WTC11 (cell line): ENCODE measurements around the gene PRPH. TPM values are rescaled to one million over a fixed set of nuclear protein-coding genes. Genes with fewer than 3 reads are reported as not detected.
A peak's percentile ranks its signal among the peaks of the same experiment; 100 is the strongest.

ENCODE experiments used
- ATAC-seq: fragments of 200-7000 bp; cut with Tn5 transposase; 2 replicates; pipeline ENCODE4 v1.10.0; 2021; ENCODE audit warnings: mild to moderate bottlenecking, moderate library complexity
- CTCF ChIA-PET: fragments of 300-600 bp; sonication (Branson Sonifier 250); formaldehyde crosslinking; loops from one replicate; lab custom pipeline; 2021; ENCODE audit warnings: antibody characterized with exemption; lab: Charles Lee
- POLR2A ChIA-PET: fragments of 350-600 bp; sonication (Branson Sonifier 250); formaldehyde crosslinking; loops from one replicate; lab custom pipeline; 2021; ENCODE audit warnings: antibody characterized with exemption; lab: Charles Lee
- DNase-seq: peaks from one replicate; pipeline ENCODE4 v3.0.0; 2021; ENCODE audit warnings: low spot score
- H3K27ac Mint-ChIP-seq: 2 replicates; pipeline ENCODE4 v1.8.0; 2021; ENCODE audit warnings: mixed read lengths
- H3K27me3 Mint-ChIP-seq: 2 replicates; pipeline ENCODE4 v1.8.0; 2021; ENCODE audit warnings: low read depth, mild to moderate bottlenecking, moderate library complexity, mixed read lengths
- H3K36me3 Mint-ChIP-seq: 2 replicates; pipeline ENCODE4 v1.8.0; 2021; ENCODE audit warnings: mixed read lengths
- H3K4me1 Mint-ChIP-seq: 2 replicates; pipeline ENCODE4 v1.8.0; 2022; ENCODE audit warnings: mixed read lengths
- H3K4me3 Mint-ChIP-seq: 2 replicates; pipeline ENCODE4 v1.8.0; 2021; ENCODE audit warnings: mild to moderate bottlenecking, moderate library complexity, mixed read lengths
- H3K9me3 Mint-ChIP-seq: 2 replicates; pipeline ENCODE4 v1.8.0; 2021; ENCODE audit warnings: mixed read lengths
- E2F4 ChIP-seq: sonication (generic); formaldehyde crosslinking; IDR thresholded peaks from 2 replicates; pipeline ENCODE4 v1.8.1; 2022; ENCODE audit warnings: low read depth, mild to moderate bottlenecking, moderate library complexity, missing genetic modification reagents, borderline replicate concordance
- EMX1 ChIP-seq: fragments of 250-450 bp; sonication (Bioruptor Pico); IDR thresholded peaks from 2 replicates; pipeline ENCODE4 v1.8.0; 2021; ENCODE audit warnings: mild to moderate bottlenecking
- ERG ChIP-seq: fragments of 250-450 bp; sonication (Bioruptor Pico); IDR thresholded peaks from 2 replicates; pipeline ENCODE4 v1.8.0; 2021; ENCODE audit warnings: mild to moderate bottlenecking
- FOXJ3 ChIP-seq: sonication (generic); formaldehyde crosslinking; IDR thresholded peaks from 2 replicates; pipeline ENCODE4 v1.9.0; 2021; ENCODE audit warnings: missing genetic modification reagents, mild to moderate bottlenecking, borderline replicate concordance
- GABPB1 ChIP-seq: sonication (generic); formaldehyde crosslinking; IDR thresholded peaks from 2 replicates; pipeline ENCODE4 v1.8.1; 2023; ENCODE audit warnings: mild to moderate bottlenecking, missing genetic modification reagents
- GRHL2 ChIP-seq: fragments of 250-450 bp; sonication (Bioruptor Pico); IDR thresholded peaks from 2 replicates; pipeline ENCODE4 v1.8.0; 2022; ENCODE audit warnings: mild to moderate bottlenecking, moderate library complexity; ENCODE audit not compliant: insufficient replicate concordance, severe bottlenecking
- MAX ChIP-seq: sonication (generic); formaldehyde crosslinking; IDR thresholded peaks from 2 replicates; pipeline ENCODE4 v1.8.0; 2022; ENCODE audit warnings: mild to moderate bottlenecking, missing genetic modification reagents
- MYBL2 ChIP-seq: sonication (generic); formaldehyde crosslinking; IDR thresholded peaks from 2 replicates; pipeline ENCODE4 v1.8.1; 2023; ENCODE audit warnings: mild to moderate bottlenecking, moderate library complexity, missing genetic modification reagents
- NR1H2 ChIP-seq: sonication (generic); formaldehyde crosslinking; IDR thresholded peaks from 2 replicates; pipeline ENCODE4 v1.9.0; 2021; ENCODE audit warnings: mild to moderate bottlenecking, moderate library complexity, missing genetic modification reagents
- TEAD4 ChIP-seq: sonication (generic); formaldehyde crosslinking; IDR thresholded peaks from 2 replicates; pipeline ENCODE4 v1.8.0; 2022; ENCODE audit warnings: mild to moderate bottlenecking, missing genetic modification reagents
- ZNF263 ChIP-seq: sonication (generic); formaldehyde crosslinking; IDR thresholded peaks from 2 replicates; pipeline ENCODE4 v1.8.1; 2022; ENCODE audit warnings: low read depth, mild to moderate bottlenecking, moderate library complexity, missing genetic modification reagents
- ZSCAN18 ChIP-seq: fragments of 250-450 bp; sonication (Bioruptor Pico); IDR thresholded peaks from 2 replicates; pipeline ENCODE4 v2.1.2; 2022; ENCODE audit warnings: mild to moderate bottlenecking, moderate library complexity
- total RNA-seq: library from RNA; stranded (reverse); gene quantifications from 3 replicates; pipeline ENCODE4 v1.2.3, GENCODE V29; 2021

The PRPH gene
- total RNA-seq, 1 experiment from 2014 or later: 2.4 TPM

GRCh38 chr12:49274396-49275069 lies 20.4 kb upstream of the PRPH start:
- Mint-ChIP-seq H3K4me1 (peaks cover 3% of the 10 kb centered on the region), H3K27me3 (no peaks in the 10 kb centered on the region), H3K27ac (0 out of 2 replicates have a peak overlapping the region, but pooled peaks have one; percentile 10), H3K4me3 (no peak overlapping the region), H3K36me3 (peaks cover 41% of the 10 kb centered on the region), H3K9me3 (no peaks in the 10 kb centered on the region)
- TF ChIP-seq NR1H2 (CRISPR knock-in tag) (no peak), MAX (CRISPR knock-in tag) (no peak), ERG (CRISPR knock-in tag) (peak; percentile 39; the same call in 1 of the 2 replicates), EMX1 (no peak), GABPB1 (CRISPR knock-in tag) (no peak), TEAD4 (CRISPR knock-in tag) (no peak)
- POLR2A ChIA-PET: interaction anchor here (0.5 to 1.0 kb wide), 3 partner anchors 11 to 50 kb away, joined by 3 to 5 read pairs (median 3); no protein-coding TSS in a partner anchor
- DNase-seq (no peak), ATAC-seq (no peak)
- CTCF ChIA-PET: interaction anchor here (1.1 to 2.0 kb wide), 3 partner anchors 15 to 68 kb away, joined by 3 to 5 read pairs (median 5); no protein-coding TSS in a partner anchor

- POLR2A ChIA-PET: no interaction called here
- no peak for DNase-seq
- ATAC-seq: no peak
These were observed 18.4 kb upstream of the PRPH start for GRCh38 chr12:49276304-49277290.

GRCh38 chr12:49277466-49277865 lies 17.5 kb upstream of the PRPH start:
- TF ChIP-seq GRHL2 (CRISPR knock-in tag) (no peak), MYBL2 (CRISPR knock-in tag) (no peak), E2F4 (CRISPR knock-in tag) (no peak), FOXJ3 (CRISPR knock-in tag) (no peak), ZSCAN18 (no peak)
- no peaks in the 10 kb centered on the region for H3K27me3 Mint-ChIP-seq
- H3K9me3 Mint-ChIP-seq: no peaks in the 10 kb centered on the region
- peaks cover 12% of the 10 kb centered on the region for H3K36me3 Mint-ChIP-seq
- ChIA-PET CTCF (interaction anchor here (0.6 to 2.3 kb wide), 6 partner anchors 11 to 1441 kb away, joined by 3 to 10 read pairs (median 7); no protein-coding TSS in a partner anchor), POLR2A (no interaction called here)
- no peak overlapping the region for H3K4me3 Mint-ChIP-seq
- DNase-seq (no peak), ATAC-seq (no peak)
- no peak overlapping the region for H3K27ac Mint-ChIP-seq
- peaks cover 16% of the 10 kb centered on the region for H3K4me1 Mint-ChIP-seq

More at GRCh38 chr12:49276304-49277290, 18.4 kb upstream of the PRPH start:
- H3K9me3 Mint-ChIP-seq: no peaks in the 10 kb centered on the region
- H3K4me1 Mint-ChIP-seq: peaks cover 10% of the 10 kb centered on the region
- H3K4me3 Mint-ChIP-seq: no peak overlapping the region
- H3K27ac Mint-ChIP-seq: no peak overlapping the region
- no peak for TF ChIP-seq ZNF263 (CRISPR knock-in tag)
- TF ChIP-seq, all 79 proteins: peak for 0
- CTCF ChIA-PET: interaction anchor here (0.6 to 2.3 kb wide), 5 partner anchors 12 to 71 kb away, joined by 7 to 10 read pairs (median 7); no protein-coding TSS in a partner anchor
- Mint-ChIP-seq H3K36me3 (peaks cover 21% of the 10 kb centered on the region), H3K27me3 (no peaks in the 10 kb centered on the region)
